H9 (cell line): ENCODE measurements around the gene COIL. TPM values are rescaled to one million over a fixed set of nuclear protein-coding genes. Genes with fewer than 3 reads are reported as not detected.
A peak's percentile ranks its signal among the peaks of the same experiment; 100 is the strongest.

Source experiments
- DNase-seq: peaks from one replicate; pipeline ENCODE4 v3.0.0-alpha.2; 2017
- H2AFZ ChIP-seq: one replicate; pipeline ENCODE4 v1.6.1; 2013; ENCODE audit warnings: mild to moderate bottlenecking, low read length, control low read depth, moderate library complexity
- H2AK5ac ChIP-seq: 2 replicates; pipeline ENCODE4 v1.6.1; 2013; ENCODE audit warnings: low read length, control low read depth, mixed read lengths; ENCODE audit not compliant: insufficient read length
- H2BK120ac ChIP-seq: one replicate; pipeline ENCODE4 v1.6.1; 2013; ENCODE audit warnings: low read depth, mild to moderate bottlenecking, low read length, control low read depth, inconsistent platforms; ENCODE audit not compliant: poor library complexity, severe bottlenecking
- H2BK12ac ChIP-seq: 2 replicates; pipeline ENCODE4 v1.6.1; 2013; ENCODE audit warnings: low read length, control low read depth, mixed read lengths, low read depth; ENCODE audit not compliant: insufficient read length
- H2BK15ac ChIP-seq: 2 replicates; pipeline ENCODE4 v1.6.1; 2013; ENCODE audit warnings: low read depth, low read length, control low read depth
- H2BK20ac ChIP-seq: one replicate; pipeline ENCODE4 v1.6.1; 2013; ENCODE audit warnings: low read depth, mild to moderate bottlenecking, low read length, control low read depth, inconsistent platforms; ENCODE audit not compliant: poor library complexity, severe bottlenecking
- H2BK5ac ChIP-seq: 2 replicates; pipeline ENCODE4 v1.6.1; 2013; ENCODE audit warnings: low read length, control low read depth, mixed read lengths; ENCODE audit not compliant: insufficient read length
- H3K14ac ChIP-seq: 2 replicates; pipeline ENCODE4 v1.6.1; 2013; ENCODE audit warnings: low read length, control low read depth; ENCODE audit not compliant: insufficient read depth
- H3K18ac ChIP-seq: 2 replicates; pipeline ENCODE4 v1.6.1; 2013; ENCODE audit warnings: low read depth, mild to moderate bottlenecking, mixed read lengths, low read length, control low read depth; ENCODE audit not compliant: insufficient read length
- H3K23ac ChIP-seq: 2 replicates; pipeline ENCODE4 v1.6.1; 2013; ENCODE audit warnings: low read length, control low read depth, mixed read lengths, low read depth; ENCODE audit not compliant: insufficient read length
- H3K23me2 ChIP-seq: 2 replicates; pipeline ENCODE4 v1.6.1; 2013; ENCODE audit warnings: low read depth, mild to moderate bottlenecking, mixed read lengths, low read length, control low read depth; ENCODE audit not compliant: insufficient read length, poor library complexity, severe bottlenecking
- H3K27ac ChIP-seq: 2 replicates; pipeline ENCODE4 v1.5.1; 2013; ENCODE audit warnings: low read length, control low read depth, mixed read lengths, low read depth; ENCODE audit not compliant: insufficient read length
- H3K27me3 ChIP-seq: 2 replicates; pipeline ENCODE4 v1.6.1; 2013; ENCODE audit warnings: low read length, control low read depth, inconsistent platforms; ENCODE audit not compliant: insufficient read depth
- H3K4ac ChIP-seq: 2 replicates; pipeline ENCODE4 v1.6.1; 2013; ENCODE audit warnings: low read depth, mild to moderate bottlenecking, control low read depth, inconsistent platforms, low read length, moderate library complexity
- H3K4me1 ChIP-seq: 2 replicates; pipeline ENCODE4 v1.6.1; 2013; ENCODE audit warnings: low read length, control low read depth, inconsistent platforms; ENCODE audit not compliant: insufficient read depth
- H3K4me2 ChIP-seq: 2 replicates; pipeline ENCODE4 v1.6.1; 2013; ENCODE audit warnings: low read length, control low read depth, mixed read lengths; ENCODE audit not compliant: insufficient read length, insufficient read depth
- H3K56ac ChIP-seq: 2 replicates; pipeline ENCODE4 v1.6.1; 2013; ENCODE audit warnings: low read depth, mild to moderate bottlenecking, mixed read lengths, low read length, control low read depth; ENCODE audit not compliant: insufficient read length
- H3K79me1 ChIP-seq: 2 replicates; pipeline ENCODE4 v1.6.1; 2013; ENCODE audit warnings: low read depth, mild to moderate bottlenecking, moderate library complexity, low read length, control low read depth, inconsistent platforms; ENCODE audit not compliant: insufficient read depth, poor library complexity, severe bottlenecking
- H3K79me2 ChIP-seq: 2 replicates; pipeline ENCODE4 v1.6.1; 2013; ENCODE audit warnings: low read length, control low read depth, inconsistent platforms; ENCODE audit not compliant: insufficient read depth
- H3K9ac ChIP-seq: 2 replicates; pipeline ENCODE4 v1.6.1; 2013; ENCODE audit warnings: low read length, control low read depth, mixed read lengths; ENCODE audit not compliant: insufficient read length; ENCODE audit errors: extremely low read depth
- H3K9me3 ChIP-seq: one replicate; pipeline ENCODE4 v1.6.1; 2013; ENCODE audit warnings: low read depth, low read length, inconsistent platforms; ENCODE audit not compliant: control insufficient read depth
- H3T11ph ChIP-seq: one replicate; pipeline ENCODE4 v1.6.1; 2013; ENCODE audit warnings: mild to moderate bottlenecking, low read length, control low read depth, inconsistent platforms
- H4K20me1 ChIP-seq: one replicate; pipeline ENCODE4 v1.6.1; 2013; ENCODE audit not compliant: control insufficient read depth, insufficient read length, insufficient read depth
- H4K5ac ChIP-seq: 2 replicates; pipeline ENCODE4 v1.6.1; 2013; ENCODE audit warnings: low read depth, mild to moderate bottlenecking, mixed read lengths, low read length, control low read depth; ENCODE audit not compliant: insufficient read length
- H4K8ac ChIP-seq: replicated peaks from 2 replicates; pipeline ENCODE4 v1.6.1; 2013; ENCODE audit warnings: low read length, control low read depth, mixed read lengths, low read depth; ENCODE audit not compliant: insufficient read length
- H4K91ac ChIP-seq: 2 replicates; pipeline ENCODE4 v1.6.1; 2013; ENCODE audit warnings: low read depth, mild to moderate bottlenecking, moderate library complexity, mixed read lengths, low read length, control low read depth; ENCODE audit not compliant: insufficient read length
- H3K27ac Mint-ChIP-seq, 3 experiments: 2 replicates in 2 of 3; 3 replicates in 1 of 3; pipeline ENCODE4 v1.8.0; 2020 to 2021; ENCODE audit warnings: mixed read lengths in 3 of 3, mild to moderate bottlenecking in 1 of 3, moderate library complexity in 1 of 3
- H3K27me3 Mint-ChIP-seq: 2 replicates; pipeline ENCODE4 v1.8.0; 2021; ENCODE audit warnings: low read depth, mild to moderate bottlenecking, moderate library complexity, mixed read lengths
- H3K36me3 Mint-ChIP-seq, 3 experiments: 2 replicates in 2 of 3; 3 replicates in 1 of 3; pipeline ENCODE4 v1.8.0; 2020 to 2021; ENCODE audit warnings: low read depth in 3 of 3, mixed read lengths in 3 of 3; ENCODE audit not compliant: insufficient read depth in 1 of 3
- H3K4me1 Mint-ChIP-seq, 2 experiments: 2 replicates each; pipeline ENCODE4 v1.8.0; 2020; ENCODE audit warnings: mixed read lengths in 2 of 2
- H3K4me3 Mint-ChIP-seq, 2 experiments: 2 replicates in 1 of 2; 3 replicates in 1 of 2; pipeline ENCODE4 v1.8.0; 2020 to 2021; ENCODE audit warnings: mild to moderate bottlenecking in 2 of 2, mixed read lengths in 2 of 2, moderate library complexity in 1 of 2
- H3K9me3 Mint-ChIP-seq, 2 experiments: 2 replicates in 1 of 2; 3 replicates in 1 of 2; pipeline ENCODE4 v1.8.0; 2020; ENCODE audit warnings: mild to moderate bottlenecking in 2 of 2, mixed read lengths in 2 of 2, moderate library complexity in 1 of 2
- CTCF ChIP-seq: fragments of 200-600 bp; sonication (generic); conservative IDR thresholded peaks from 3 replicates; pipeline ENCODE4 v1.8.0; 2021; ENCODE audit warnings: antibody characterized with exemption, mild to moderate bottlenecking
- WGBS: extraction: QIAGEN DNeasy Blood & Tissue Kit; methylation state at CpG from one replicate; pipeline ENCODE4 v1.1.7; 2013; ENCODE audit warnings: missing lambda C conversion rate, low lambda C conversion rate, mixed read lengths; ENCODE audit not compliant: insufficient read length; ENCODE audit errors: extremely low coverage; 5-methylcytosine and 5-hydroxymethylcytosine counted together
- total RNA-seq: library from RNA; stranded (reverse); gene quantifications from 2 replicates; pipeline ENCODE4 v1.2.1, GENCODE V29; 2021

The COIL gene
- total RNA-seq, 1 experiment from 2014 or later = 21.5 TPM

- Histone ChIP-seq H4K20me1 (no peaks in the 10 kb centered on the region), H3K27me3 (no peaks in the 10 kb centered on the region), H4K8ac (no peak overlapping the region), H3K18ac (no peak overlapping the region), H4K91ac (no peak overlapping the region), H2BK5ac (no peak overlapping the region), H3K14ac (no peak overlapping the region), H3K27ac (no peak overlapping the region), H3T11ph (no peak overlapping the region), H2AK5ac (no peak overlapping the region), H2BK12ac (no peak overlapping the region), H3K4ac (no peak overlapping the region), H2AFZ (peak overlapping the region; percentile 87), H3K23ac (no peak overlapping the region), H3K79me1 (no peaks in the 10 kb centered on the region), H3K23me2 (no peaks in the 10 kb centered on the region), H4K5ac (no peak overlapping the region), H3K4me2 (no peak overlapping the region), H3K9me3 (no peaks in the 10 kb centered on the region), H3K9ac (no peak overlapping the region), H3K56ac (no peak overlapping the region), H3K79me2 (no peaks in the 10 kb centered on the region), H2BK20ac (no peak overlapping the region), H2BK120ac (no peak overlapping the region), H3K4me1 (peaks cover 3% of the 10 kb centered on the region; the same call in 1 of the 2 replicates), H2BK15ac (no peak overlapping the region)
- no CpG with 5 or more reads among the region's 7 CpGs for WGBS
- Mint-ChIP-seq H3K4me1 (peaks cover 17 to 19% of the 10 kb centered on the region in 2 experiments), H3K9me3 (peaks cover 0 to 3% of the 10 kb centered on the region in 2 experiments; a peak in 1 of 5 replicates), H3K27me3 (no peaks in the 10 kb centered on the region), H3K4me3 (no peak overlapping the region), H3K27ac (peak overlapping the region in 2 of 3 experiments; percentile 1 to 42; a peak in 2 of 7 replicates), H3K36me3 (peaks cover 0 to 4% (median 0%) of the 10 kb centered on the region in 3 experiments; a peak in 4 of 7 replicates)
- peak; percentile 88 for DNase-seq
- peak; percentile 74 for TF ChIP-seq CTCF
Measured at GRCh38 chr17:57009737-57010445, 49.0 kb upstream of the COIL start.
